Activated CD4-positive, alpha-beta memory T cell treated with anti-CD3 and anti-CD28 coated beads for 36 hours (primary cell): ENCODE results near the gene AFF3. TPM values are rescaled to one million over a fixed set of nuclear protein-coding genes. Genes with fewer than 3 reads are reported as not detected.
"Not testable (repeated sequence)": the region's sequence is repeated elsewhere in the genome, so short reads cannot be mapped to it uniquely, and the experiment has no call there.

ENCODE experiments used
- CTCF ChIA-PET: fragments of 350-600 bp; sonication (Branson Sonifier 250); formaldehyde crosslinking; loops from one replicate; lab custom pipeline; 2021; ENCODE audit warnings: antibody characterized with exemption, inconsistent platforms; lab: Charles Lee
- POLR2A ChIA-PET: fragments of 350-600 bp; sonication (Branson Sonifier 250); formaldehyde crosslinking; loops from one replicate; lab custom pipeline; 2021; ENCODE audit warnings: antibody characterized with exemption; lab: Charles Lee
- DNase-seq: peaks from one replicate; pipeline ENCODE4 v3.0.0-alpha.2; 2020
- H3K27ac Mint-ChIP-seq: one replicate; pipeline ENCODE4 v1.8.0; 2021; ENCODE audit warnings: mixed read lengths
- H3K27me3 Mint-ChIP-seq: one replicate; pipeline ENCODE4 v1.8.0; 2021; ENCODE audit warnings: mixed read lengths
- H3K36me3 Mint-ChIP-seq: one replicate; pipeline ENCODE4 v1.8.0; 2021; ENCODE audit warnings: mixed read lengths
- H3K4me1 Mint-ChIP-seq: one replicate; pipeline ENCODE4 v1.8.0; 2021; ENCODE audit warnings: low read depth, mixed read lengths
- H3K4me3 Mint-ChIP-seq: one replicate; pipeline ENCODE4 v1.8.0; 2021; ENCODE audit warnings: mild to moderate bottlenecking, mixed read lengths
- H3K9me3 Mint-ChIP-seq: one replicate; pipeline ENCODE4 v1.8.0; 2021; ENCODE audit warnings: mixed read lengths
- intact Hi-C: fragments of 100-400 bp; cut with micrococcal nuclease; formaldehyde crosslinking; loops from one replicate; pipeline ENCODE4 v1.15.1; 2023
- total RNA-seq, 2 experiments: library from RNA; stranded (reverse); gene quantifications; one replicate each; pipeline ENCODE4 v1.2.3, GENCODE V29; 2021

Gene AFF3
- total RNA-seq, 2 experiments from 2014 or later = 0.22 to 0.59 TPM

DNA sequence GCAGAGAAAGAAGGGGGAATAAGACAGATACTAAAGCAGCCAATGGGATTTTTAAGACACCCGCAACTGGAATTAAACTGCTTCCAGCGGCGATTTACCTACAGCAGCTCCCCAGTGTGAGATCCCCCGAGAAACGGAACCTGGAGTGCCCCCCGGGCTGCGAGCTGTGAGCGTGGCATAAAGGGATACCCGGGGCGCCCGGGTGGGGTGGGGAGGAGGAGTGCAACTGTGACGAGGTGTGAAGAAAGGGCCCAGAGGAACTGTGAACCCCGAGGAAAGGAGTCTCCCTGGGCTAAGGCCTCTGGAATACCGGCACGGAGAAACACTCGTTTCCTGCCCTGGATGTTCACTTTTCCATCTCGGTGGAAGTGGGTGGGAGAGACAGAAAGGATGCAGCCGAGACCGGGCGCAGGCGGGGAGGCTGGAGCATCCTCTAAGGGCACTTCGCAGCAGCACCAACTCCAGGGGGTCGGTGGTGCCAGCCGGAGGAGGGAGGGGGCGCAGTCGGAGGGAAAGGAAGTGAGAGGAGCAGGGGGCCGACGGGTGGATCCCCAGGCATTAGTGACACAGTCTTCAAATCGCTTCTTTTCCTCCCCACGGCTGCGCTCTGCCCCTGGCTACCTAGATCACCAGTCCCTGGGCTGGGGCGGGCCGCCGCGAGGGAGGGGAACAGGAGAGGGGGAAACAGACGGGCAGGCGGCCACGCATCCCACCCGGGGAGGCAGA, 38.7 kb downstream of the AFF3 start:
- POLR2A ChIA-PET, CTCF ChIA-PET, intact Hi-C loops, H3K36me3 Mint-ChIP-seq, H3K4me3 Mint-ChIP-seq, DNase-seq, H3K4me1 Mint-ChIP-seq, H3K27ac Mint-ChIP-seq, H3K9me3 Mint-ChIP-seq: not testable (repeated sequence)
- H3K27me3 Mint-ChIP-seq = peaks cover 25% of the 10 kb centered on the region

GRCh38 chr2:100102466-100103180, 39.8 kb downstream of the AFF3 start:
- peaks cover 18% of the 10 kb centered on the region for H3K27me3 Mint-ChIP-seq
- CTCF ChIA-PET, intact Hi-C loops, DNase-seq, H3K27ac Mint-ChIP-seq, H3K4me3 Mint-ChIP-seq, H3K36me3 Mint-ChIP-seq, POLR2A ChIA-PET, H3K4me1 Mint-ChIP-seq, H3K9me3 Mint-ChIP-seq: not testable (repeated sequence)

- H3K4me3 Mint-ChIP-seq, H3K9me3 Mint-ChIP-seq, H3K36me3 Mint-ChIP-seq, H3K4me1 Mint-ChIP-seq, intact Hi-C loops, POLR2A ChIA-PET, CTCF ChIA-PET, H3K27me3 Mint-ChIP-seq, H3K27ac Mint-ChIP-seq, DNase-seq: not testable (repeated sequence)
Observed at GRCh38 chr2:100098855-100099254, 43.5 kb downstream of the AFF3 start.

GRCh38 chr2:100097611-100098294, 44.6 kb downstream of the AFF3 start:
- H3K27me3 Mint-ChIP-seq, H3K4me1 Mint-ChIP-seq, H3K36me3 Mint-ChIP-seq, H3K9me3 Mint-ChIP-seq, H3K27ac Mint-ChIP-seq, H3K4me3 Mint-ChIP-seq, CTCF ChIA-PET, intact Hi-C loops, DNase-seq, POLR2A ChIA-PET: not testable (repeated sequence)

GRCh38 chr2:100095845-100096244, 46.5 kb downstream of the AFF3 start:
- intact Hi-C loops, H3K27me3 Mint-ChIP-seq, H3K27ac Mint-ChIP-seq, H3K9me3 Mint-ChIP-seq, POLR2A ChIA-PET, CTCF ChIA-PET, H3K36me3 Mint-ChIP-seq, H3K4me1 Mint-ChIP-seq, H3K4me3 Mint-ChIP-seq, DNase-seq: not testable (repeated sequence)

DNA sequence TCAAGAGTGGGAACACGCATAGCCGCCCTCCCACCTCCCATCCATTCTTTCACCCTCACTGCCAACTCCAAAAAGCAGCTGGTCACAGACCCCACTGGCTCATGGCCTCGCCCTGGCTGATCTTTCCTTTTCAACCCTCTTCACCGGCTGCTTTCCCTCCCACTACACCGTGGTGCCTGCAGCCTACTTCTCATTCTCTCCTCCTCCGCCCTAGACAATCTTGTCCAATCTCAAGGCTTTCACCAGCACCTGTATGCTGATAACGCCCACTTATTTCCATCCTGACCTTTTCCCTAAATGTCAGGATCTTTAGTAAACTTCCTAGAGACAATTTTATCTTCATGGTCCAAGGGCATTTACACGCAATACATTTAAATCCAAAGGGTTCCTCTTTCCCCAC, 50.6 kb downstream of the AFF3 start:
- H3K36me3 Mint-ChIP-seq, CTCF ChIA-PET, H3K4me3 Mint-ChIP-seq, H3K27ac Mint-ChIP-seq, intact Hi-C loops, H3K4me1 Mint-ChIP-seq, DNase-seq, H3K27me3 Mint-ChIP-seq, H3K9me3 Mint-ChIP-seq, POLR2A ChIA-PET: not testable (repeated sequence)

DNA sequence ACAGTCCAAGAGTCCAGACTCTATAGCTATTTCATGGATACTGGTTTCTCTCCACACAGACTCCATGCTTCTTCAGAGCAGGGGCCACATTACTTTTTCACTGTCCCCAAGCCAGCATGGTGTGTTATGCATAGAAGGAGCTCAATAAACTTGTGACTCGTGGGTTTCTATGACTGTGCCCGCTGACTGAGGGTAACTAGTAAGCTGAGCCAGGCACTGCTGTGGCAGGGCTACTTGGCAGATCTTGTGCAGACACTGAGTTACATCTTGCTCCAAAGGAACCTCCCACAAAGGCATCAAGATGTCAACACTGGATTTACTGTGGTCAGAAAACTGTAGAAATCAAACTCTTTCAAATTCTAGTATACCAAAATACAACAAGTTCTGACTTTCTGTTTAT, 56.6 kb downstream of the AFF3 start:
- H3K9me3 Mint-ChIP-seq, CTCF ChIA-PET, POLR2A ChIA-PET, H3K36me3 Mint-ChIP-seq, H3K27ac Mint-ChIP-seq, intact Hi-C loops, H3K4me3 Mint-ChIP-seq, H3K4me1 Mint-ChIP-seq, DNase-seq, H3K27me3 Mint-ChIP-seq: not testable (repeated sequence)

GRCh38 chr2:100083421-100084216, 58.8 kb downstream of the AFF3 start:
- CTCF ChIA-PET, H3K36me3 Mint-ChIP-seq, H3K4me1 Mint-ChIP-seq, H3K27me3 Mint-ChIP-seq, intact Hi-C loops, H3K9me3 Mint-ChIP-seq, H3K27ac Mint-ChIP-seq, POLR2A ChIA-PET, DNase-seq, H3K4me3 Mint-ChIP-seq: not testable (repeated sequence)

- H3K27ac Mint-ChIP-seq, CTCF ChIA-PET, H3K36me3 Mint-ChIP-seq, intact Hi-C loops, H3K9me3 Mint-ChIP-seq, DNase-seq, H3K4me1 Mint-ChIP-seq, H3K27me3 Mint-ChIP-seq, H3K4me3 Mint-ChIP-seq, POLR2A ChIA-PET: not testable (repeated sequence)
Observed at GRCh38 chr2:100082302-100082978, 60.0 kb downstream of the AFF3 start.

DNA sequence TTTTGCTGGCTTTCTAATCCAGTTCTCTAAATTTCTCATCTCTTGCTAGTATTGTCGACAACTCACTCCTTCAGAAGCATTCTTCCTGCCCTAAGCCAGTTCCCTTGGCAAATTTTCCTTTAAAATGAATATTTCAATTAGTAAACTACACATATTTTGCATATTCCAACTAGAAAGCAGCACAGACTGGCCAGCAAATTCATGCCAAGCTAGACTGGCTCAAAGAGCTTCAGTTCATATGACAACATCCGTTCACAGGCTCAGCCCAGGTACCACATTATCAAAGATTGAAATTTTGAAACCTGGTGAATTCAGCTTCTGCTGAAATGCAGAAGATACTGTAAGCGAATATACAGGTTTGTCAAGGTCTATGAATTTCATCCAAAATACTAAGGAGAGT, 64.5 kb downstream of the AFF3 start:
- intact Hi-C loops = no loop called here
- Mint-ChIP-seq H3K4me1 (no peaks in the 10 kb centered on the region), H3K36me3 (no peaks in the 10 kb centered on the region), H3K27me3 (no peaks in the 10 kb centered on the region), H3K9me3 (no peaks in the 10 kb centered on the region), H3K27ac (no peak overlapping the region), H3K4me3 (no peak overlapping the region)
- POLR2A ChIA-PET = no interaction called here
- CTCF ChIA-PET = no interaction called here
- DNase-seq = no peak

- Mint-ChIP-seq H3K9me3 (no peaks in the 10 kb centered on the region), H3K27ac (no peak overlapping the region), H3K4me3 (no peak overlapping the region), H3K4me1 (no peaks in the 10 kb centered on the region), H3K36me3 (no peaks in the 10 kb centered on the region), H3K27me3 (no peaks in the 10 kb centered on the region)
- intact Hi-C loops = no loop called here
- CTCF ChIA-PET = no interaction called here
- no peak for DNase-seq
- POLR2A ChIA-PET = no interaction called here
Observed at GRCh38 chr2:100077456-100077855, 64.9 kb downstream of the AFF3 start.

GRCh38 chr2:100075532-100075931, 66.9 kb downstream of the AFF3 start:
- no peaks in the 10 kb centered on the region for H3K36me3 Mint-ChIP-seq
- no peak overlapping the region for H3K27ac Mint-ChIP-seq
- H3K4me3 Mint-ChIP-seq = no peak overlapping the region
- POLR2A ChIA-PET = no interaction called here
- intact Hi-C loops = no loop called here
- CTCF ChIA-PET = no interaction called here
- no peaks in the 10 kb centered on the region for H3K9me3 Mint-ChIP-seq
- H3K4me1 Mint-ChIP-seq = peaks cover 6% of the 10 kb centered on the region
- DNase-seq = no peak
- peaks cover 3% of the 10 kb centered on the region for H3K27me3 Mint-ChIP-seq
